Breast epithelium (tissue), 4 donors: ENCODE results near the gene ECE1. TPM values are rescaled to one million over a fixed set of nuclear protein-coding genes. Genes with fewer than 3 reads are reported as not detected.
"Not testable (repeated sequence)": the region's sequence is repeated elsewhere in the genome, so short reads cannot be mapped to it uniquely, and the experiment has no call there.

ENCODE experiments used
- DNase-seq, 2 donors: peaks; one replicate each; pipeline ENCODE4 v3.0.0-alpha.2; 2019; ENCODE audit warnings: low spot score in 2 of 2
- H3K27ac ChIP-seq, 2 donors: fragments of 200-600 bp; sonication (generic) in 1 of 2; one replicate each; pipeline ENCODE4 v1.5.1; 2016 to 2019; ENCODE audit warnings: mild to moderate bottlenecking in 1 of 2
- H3K27me3 ChIP-seq, 2 donors: fragments of 200-600 bp; sonication (generic) in 1 of 2; one replicate each; pipeline versions ENCODE4 v1.5.1 to v1.6.0; 2017 to 2019; ENCODE audit warnings: control low read depth in 1 of 2, mild to moderate bottlenecking in 1 of 2
- H3K36me3 ChIP-seq: fragments of 200-600 bp; one replicate; pipeline ENCODE4 v1.5.1; 2019
- H3K4me1 ChIP-seq, 2 donors: fragments of 200-600 bp; sonication (generic); one replicate each; pipeline ENCODE4 v1.5.1; 2016 to 2019; ENCODE audit warnings: control low read depth in 1 of 2
- H3K4me3 ChIP-seq, 3 donors: fragments of 200-600 bp; sonication (generic); 1 replicate in 2 of 3; 2 replicates in 1 of 3; pipeline ENCODE4 v1.5.1; 2016 to 2019; ENCODE audit warnings: mild to moderate bottlenecking in 3 of 3, moderate library complexity in 2 of 3
- H3K9me3 ChIP-seq, 2 donors: fragments of 200-600 bp; sonication (generic) in 1 of 2; one replicate each; pipeline ENCODE4 v1.5.1; 2016 to 2019; ENCODE audit warnings: control low read depth in 1 of 2
- CTCF ChIP-seq, 3 donors: fragments of 450-650 bp; IDR thresholded peaks; one replicate each; pipeline ENCODE4 v1.5.1; 2016 to 2017; ENCODE audit warnings: antibody characterized with exemption in 3 of 3, mild to moderate bottlenecking in 3 of 3, moderate library complexity in 3 of 3
- POLR2A ChIP-seq: fragments of 450-650 bp; IDR thresholded peaks from one replicate; pipeline ENCODE4 v1.6.1; 2016; ENCODE audit warnings: antibody characterized with exemption, mild to moderate bottlenecking, moderate library complexity
- POLR2AphosphoS5 ChIP-seq, 3 donors: sonication (generic); formaldehyde crosslinking; IDR thresholded peaks; one replicate each; pipeline ENCODE4 v1.6.1; 2017; ENCODE audit warnings: antibody characterized with exemption in 3 of 3
- intact Hi-C: fragments of 100-400 bp; cut with DNase I; formaldehyde crosslinking; loops from one replicate; pipeline ENCODE4 v1.15.1; 2023; ENCODE audit warnings: low total_unique reads
- total RNA-seq, 3 donors: library from RNA; depleted of rRNA; stranded (reverse); fragments of >200 nt; gene quantifications; one replicate each; pipeline ENCODE4 v1.1.0, GENCODE V29; 2016

ECE1 gene
- total RNA-seq, 3 donors from 2014 or later: 62.6 to 121 (median 112) TPM

GRCh38 chr1:21234779-21235178 lies 55.5 kb downstream of the ECE1 start:
- Histone ChIP-seq H3K27ac (no peak overlapping the region), H3K9me3 (no peaks in the 10 kb centered on the region), H3K4me3 (no peak overlapping the region), H3K36me3 (no peaks in the 10 kb centered on the region), H3K27me3 (no peaks in the 10 kb centered on the region), H3K4me1 (no peaks in the 10 kb centered on the region)
- TF ChIP-seq CTCF (IDR thresholded peaks at IDR 0.05) (no peak), POLR2AphosphoS5 (IDR thresholded peaks at IDR 0.05) (no peak), POLR2A (no peak)
- intact Hi-C loops: no loop called here
- DNase-seq: no peak

- Histone ChIP-seq H3K4me1 (no peaks in the 10 kb centered on the region), H3K4me3 (no peak overlapping the region), H3K36me3 (no peaks in the 10 kb centered on the region), H3K9me3 (no peaks in the 10 kb centered on the region), H3K27ac (no peak overlapping the region), H3K27me3 (no peaks in the 10 kb centered on the region)
- DNase-seq: no peak
- intact Hi-C loops: no loop called here
- TF ChIP-seq POLR2A: no peak
- no peak for TF ChIP-seq POLR2AphosphoS5 (IDR thresholded peaks at IDR 0.05)
- TF ChIP-seq CTCF (IDR thresholded peaks at IDR 0.05): no peak
These were observed 56.8 kb downstream of the ECE1 start for GRCh38 chr1:21233490-21233889.

- Histone ChIP-seq H3K4me1 (no peaks in the 10 kb centered on the region), H3K27ac (no peak overlapping the region), H3K27me3 (no peaks in the 10 kb centered on the region), H3K36me3 (no peaks in the 10 kb centered on the region), H3K9me3 (no peaks in the 10 kb centered on the region), H3K4me3 (no peak overlapping the region)
- TF ChIP-seq CTCF (IDR thresholded peaks at IDR 0.05) (peak; percentile 67 to 89 (median 84)), POLR2A (no peak)
- intact Hi-C loops: no loop called here
- no peak for DNase-seq
These were observed 58.2 kb downstream of the ECE1 start for GRCh38 chr1:21232044-21232443.

GRCh38 chr1:21229246-21230000 lies 60.8 kb downstream of the ECE1 start:
- Histone ChIP-seq H3K36me3 (peaks cover 9% of the 10 kb centered on the region), H3K4me3 (no peak overlapping the region), H3K4me1 (no peaks in the 10 kb centered on the region), H3K27ac (no peak overlapping the region), H3K9me3 (no peaks in the 10 kb centered on the region), H3K27me3 (no peaks in the 10 kb centered on the region)
- intact Hi-C loops: no loop called here
- TF ChIP-seq POLR2AphosphoS5 (IDR thresholded peaks at IDR 0.05): no peak
- TF ChIP-seq POLR2A: no peak
- no peak for TF ChIP-seq CTCF (IDR thresholded peaks at IDR 0.05)
- no peak for DNase-seq

- intact Hi-C loops, H3K36me3 ChIP-seq: not testable (repeated sequence)
These were observed 62.0 kb downstream of the ECE1 start for GRCh38 chr1:21228224-21228623.

More at GRCh38 chr1:21228224-21228623, 62.0 kb downstream of the ECE1 start:
- H3K4me3 ChIP-seq, H3K27ac ChIP-seq, H3K27me3 ChIP-seq, H3K4me1 ChIP-seq, H3K9me3 ChIP-seq, DNase-seq: not testable (repeated sequence)
